H9 (cell line): ENCODE results near the gene PLPP1. TPM values are rescaled to one million over a fixed set of nuclear protein-coding genes. Genes with fewer than 3 reads are reported as not detected.

Experiments
- DNase-seq: peaks from one replicate; pipeline ENCODE4 v3.0.0-alpha.2; 2017
- H2AFZ ChIP-seq: one replicate; pipeline ENCODE4 v1.6.1; 2013; ENCODE audit warnings: mild to moderate bottlenecking, low read length, control low read depth, moderate library complexity
- H2AK5ac ChIP-seq: 2 replicates; pipeline ENCODE4 v1.6.1; 2013; ENCODE audit warnings: low read length, control low read depth, mixed read lengths; ENCODE audit not compliant: insufficient read length
- H2BK120ac ChIP-seq: one replicate; pipeline ENCODE4 v1.6.1; 2013; ENCODE audit warnings: low read depth, mild to moderate bottlenecking, low read length, control low read depth, inconsistent platforms; ENCODE audit not compliant: poor library complexity, severe bottlenecking
- H2BK12ac ChIP-seq: 2 replicates; pipeline ENCODE4 v1.6.1; 2013; ENCODE audit warnings: low read length, control low read depth, mixed read lengths, low read depth; ENCODE audit not compliant: insufficient read length
- H2BK15ac ChIP-seq: 2 replicates; pipeline ENCODE4 v1.6.1; 2013; ENCODE audit warnings: low read depth, low read length, control low read depth
- H2BK20ac ChIP-seq: one replicate; pipeline ENCODE4 v1.6.1; 2013; ENCODE audit warnings: low read depth, mild to moderate bottlenecking, low read length, control low read depth, inconsistent platforms; ENCODE audit not compliant: poor library complexity, severe bottlenecking
- H2BK5ac ChIP-seq: 2 replicates; pipeline ENCODE4 v1.6.1; 2013; ENCODE audit warnings: low read length, control low read depth, mixed read lengths; ENCODE audit not compliant: insufficient read length
- H3K14ac ChIP-seq: 2 replicates; pipeline ENCODE4 v1.6.1; 2013; ENCODE audit warnings: low read length, control low read depth; ENCODE audit not compliant: insufficient read depth
- H3K18ac ChIP-seq: 2 replicates; pipeline ENCODE4 v1.6.1; 2013; ENCODE audit warnings: low read depth, mild to moderate bottlenecking, mixed read lengths, low read length, control low read depth; ENCODE audit not compliant: insufficient read length
- H3K23ac ChIP-seq: 2 replicates; pipeline ENCODE4 v1.6.1; 2013; ENCODE audit warnings: low read length, control low read depth, mixed read lengths, low read depth; ENCODE audit not compliant: insufficient read length
- H3K23me2 ChIP-seq: 2 replicates; pipeline ENCODE4 v1.6.1; 2013; ENCODE audit warnings: low read depth, mild to moderate bottlenecking, mixed read lengths, low read length, control low read depth; ENCODE audit not compliant: insufficient read length, poor library complexity, severe bottlenecking
- H3K27ac ChIP-seq: 2 replicates; pipeline ENCODE4 v1.5.1; 2013; ENCODE audit warnings: low read length, control low read depth, mixed read lengths, low read depth; ENCODE audit not compliant: insufficient read length
- H3K27me3 ChIP-seq: 2 replicates; pipeline ENCODE4 v1.6.1; 2013; ENCODE audit warnings: low read length, control low read depth, inconsistent platforms; ENCODE audit not compliant: insufficient read depth
- H3K4ac ChIP-seq: 2 replicates; pipeline ENCODE4 v1.6.1; 2013; ENCODE audit warnings: low read depth, mild to moderate bottlenecking, control low read depth, inconsistent platforms, low read length, moderate library complexity
- H3K4me1 ChIP-seq: 2 replicates; pipeline ENCODE4 v1.6.1; 2013; ENCODE audit warnings: low read length, control low read depth, inconsistent platforms; ENCODE audit not compliant: insufficient read depth
- H3K4me2 ChIP-seq: 2 replicates; pipeline ENCODE4 v1.6.1; 2013; ENCODE audit warnings: low read length, control low read depth, mixed read lengths; ENCODE audit not compliant: insufficient read length, insufficient read depth
- H3K56ac ChIP-seq: 2 replicates; pipeline ENCODE4 v1.6.1; 2013; ENCODE audit warnings: low read depth, mild to moderate bottlenecking, mixed read lengths, low read length, control low read depth; ENCODE audit not compliant: insufficient read length
- H3K79me1 ChIP-seq: 2 replicates; pipeline ENCODE4 v1.6.1; 2013; ENCODE audit warnings: low read depth, mild to moderate bottlenecking, moderate library complexity, low read length, control low read depth, inconsistent platforms; ENCODE audit not compliant: insufficient read depth, poor library complexity, severe bottlenecking
- H3K79me2 ChIP-seq: 2 replicates; pipeline ENCODE4 v1.6.1; 2013; ENCODE audit warnings: low read length, control low read depth, inconsistent platforms; ENCODE audit not compliant: insufficient read depth
- H3K9ac ChIP-seq: 2 replicates; pipeline ENCODE4 v1.6.1; 2013; ENCODE audit warnings: low read length, control low read depth, mixed read lengths; ENCODE audit not compliant: insufficient read length; ENCODE audit errors: extremely low read depth
- H3K9me3 ChIP-seq: one replicate; pipeline ENCODE4 v1.6.1; 2013; ENCODE audit warnings: low read depth, low read length, inconsistent platforms; ENCODE audit not compliant: control insufficient read depth
- H3T11ph ChIP-seq: one replicate; pipeline ENCODE4 v1.6.1; 2013; ENCODE audit warnings: mild to moderate bottlenecking, low read length, control low read depth, inconsistent platforms
- H4K20me1 ChIP-seq: one replicate; pipeline ENCODE4 v1.6.1; 2013; ENCODE audit not compliant: control insufficient read depth, insufficient read length, insufficient read depth
- H4K5ac ChIP-seq: 2 replicates; pipeline ENCODE4 v1.6.1; 2013; ENCODE audit warnings: low read depth, mild to moderate bottlenecking, mixed read lengths, low read length, control low read depth; ENCODE audit not compliant: insufficient read length
- H4K8ac ChIP-seq: replicated peaks from 2 replicates; pipeline ENCODE4 v1.6.1; 2013; ENCODE audit warnings: low read length, control low read depth, mixed read lengths, low read depth; ENCODE audit not compliant: insufficient read length
- H4K91ac ChIP-seq: 2 replicates; pipeline ENCODE4 v1.6.1; 2013; ENCODE audit warnings: low read depth, mild to moderate bottlenecking, moderate library complexity, mixed read lengths, low read length, control low read depth; ENCODE audit not compliant: insufficient read length
- H3K27ac Mint-ChIP-seq, 3 experiments: 2 replicates in 2 of 3; 3 replicates in 1 of 3; pipeline ENCODE4 v1.8.0; 2020 to 2021; ENCODE audit warnings: mixed read lengths in 3 of 3, mild to moderate bottlenecking in 1 of 3, moderate library complexity in 1 of 3
- H3K27me3 Mint-ChIP-seq: 2 replicates; pipeline ENCODE4 v1.8.0; 2021; ENCODE audit warnings: low read depth, mild to moderate bottlenecking, moderate library complexity, mixed read lengths
- H3K36me3 Mint-ChIP-seq, 3 experiments: 2 replicates in 2 of 3; 3 replicates in 1 of 3; pipeline ENCODE4 v1.8.0; 2020 to 2021; ENCODE audit warnings: low read depth in 3 of 3, mixed read lengths in 3 of 3; ENCODE audit not compliant: insufficient read depth in 1 of 3
- H3K4me1 Mint-ChIP-seq, 2 experiments: 2 replicates each; pipeline ENCODE4 v1.8.0; 2020; ENCODE audit warnings: mixed read lengths in 2 of 2
- H3K4me3 Mint-ChIP-seq, 2 experiments: 2 replicates in 1 of 2; 3 replicates in 1 of 2; pipeline ENCODE4 v1.8.0; 2020 to 2021; ENCODE audit warnings: mild to moderate bottlenecking in 2 of 2, mixed read lengths in 2 of 2, moderate library complexity in 1 of 2
- H3K9me3 Mint-ChIP-seq, 2 experiments: 2 replicates in 1 of 2; 3 replicates in 1 of 2; pipeline ENCODE4 v1.8.0; 2020; ENCODE audit warnings: mild to moderate bottlenecking in 2 of 2, mixed read lengths in 2 of 2, moderate library complexity in 1 of 2
- CTCF ChIP-seq: fragments of 200-600 bp; sonication (generic); conservative IDR thresholded peaks from 3 replicates; pipeline ENCODE4 v1.8.0; 2021; ENCODE audit warnings: antibody characterized with exemption, mild to moderate bottlenecking
- WGBS: extraction: QIAGEN DNeasy Blood & Tissue Kit; methylation state at CpG from one replicate; pipeline ENCODE4 v1.1.7; 2013; ENCODE audit warnings: missing lambda C conversion rate, low lambda C conversion rate, mixed read lengths; ENCODE audit not compliant: insufficient read length; ENCODE audit errors: extremely low coverage; 5-methylcytosine and 5-hydroxymethylcytosine counted together
- total RNA-seq: library from RNA; stranded (reverse); gene quantifications from 2 replicates; pipeline ENCODE4 v1.2.1, GENCODE V29; 2021

Gene PLPP1
- total RNA-seq, 1 experiment from 2014 or later, result 85.9 TPM

GRCh38 chr5:55385227-55385626, 149.5 kb downstream of the PLPP1 start:
- no peaks in the 10 kb centered on the region for H3K79me1 ChIP-seq
- H3K56ac ChIP-seq, result no peak overlapping the region
- no peak overlapping the region for H3K23ac ChIP-seq
- no peak overlapping the region for H2BK12ac ChIP-seq
- no peaks in the 10 kb centered on the region for H3K23me2 ChIP-seq
- no peak for DNase-seq
- no peak overlapping the region; a peak in 1 of 7 replicates for H3K27ac Mint-ChIP-seq
- H4K91ac ChIP-seq, result no peak overlapping the region
- peaks cover 32 to 63% (median 62%) of the 10 kb centered on the region in 3 experiments for H3K36me3 Mint-ChIP-seq
- no peak overlapping the region for H3K4me2 ChIP-seq
- no peak overlapping the region for H3K9ac ChIP-seq
- no peak overlapping the region for H3K14ac ChIP-seq
- H3K27me3 Mint-ChIP-seq, result no peaks in the 10 kb centered on the region
- H2BK20ac ChIP-seq, result no peak overlapping the region
- H2AK5ac ChIP-seq, result no peak overlapping the region
- WGBS, result no CpG with 5 or more reads among the region's 1 CpG
- no peak overlapping the region for H3K4ac ChIP-seq
- no peaks in the 10 kb centered on the region for H3K27me3 ChIP-seq
- no peak overlapping the region for H3K4me3 Mint-ChIP-seq
- no peak overlapping the region for H3K27ac ChIP-seq
- H2BK15ac ChIP-seq, result no peak overlapping the region
- peaks cover 10 to 14% of the 10 kb centered on the region in 2 experiments; a peak in 3 of 4 replicates for H3K4me1 Mint-ChIP-seq
- no peak overlapping the region for H2BK5ac ChIP-seq
- no peak for TF ChIP-seq CTCF
- peaks cover 5 to 6% of the 10 kb centered on the region in 2 experiments; a peak in 3 of 5 replicates for H3K9me3 Mint-ChIP-seq
- no peak overlapping the region for H3K18ac ChIP-seq
- no peak overlapping the region for H2AFZ ChIP-seq
- H3K4me1 ChIP-seq, result no peaks in the 10 kb centered on the region; the same call in 1 of the 2 replicates
- no peak overlapping the region for H4K5ac ChIP-seq
- no peaks in the 10 kb centered on the region for H4K20me1 ChIP-seq
- H4K8ac ChIP-seq, result no peak overlapping the region
- no peaks in the 10 kb centered on the region for H3K9me3 ChIP-seq
- H2BK120ac ChIP-seq, result no peak overlapping the region
- H3K79me2 ChIP-seq, result no peaks in the 10 kb centered on the region
- H3T11ph ChIP-seq, result no peak overlapping the region
